GM19452 (cell line): ENCODE results near the gene TENM4.

Experiments used
- ATAC-seq: cut with Tn5 transposase; IDR thresholded peaks from one replicate; pipeline ENCODE4 v1.9.1; 2021; ENCODE audit not compliant: unreplicated experiment

TENM4 gene

DNA sequence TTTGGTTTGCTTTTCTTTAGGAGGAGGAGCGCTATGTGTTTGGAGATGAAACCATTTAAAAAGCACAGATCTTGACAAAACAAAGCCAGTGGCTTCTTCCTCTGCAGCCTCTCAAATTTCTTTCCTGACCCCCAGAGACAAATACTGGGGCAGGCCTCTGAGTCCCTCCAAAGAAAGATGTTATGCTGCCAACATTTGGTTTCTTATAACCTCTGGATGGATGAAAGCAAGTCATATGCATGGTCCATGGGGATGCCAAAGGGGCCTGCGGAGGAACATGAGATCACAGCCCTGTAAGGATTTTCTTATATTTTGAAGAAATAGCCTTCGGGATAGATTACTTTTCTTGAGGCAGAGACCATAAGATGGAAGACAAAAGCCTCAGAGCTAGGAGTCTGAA, 179.1 kb downstream of the TENM4 start:
- ATAC-seq, result no peak

DNA sequence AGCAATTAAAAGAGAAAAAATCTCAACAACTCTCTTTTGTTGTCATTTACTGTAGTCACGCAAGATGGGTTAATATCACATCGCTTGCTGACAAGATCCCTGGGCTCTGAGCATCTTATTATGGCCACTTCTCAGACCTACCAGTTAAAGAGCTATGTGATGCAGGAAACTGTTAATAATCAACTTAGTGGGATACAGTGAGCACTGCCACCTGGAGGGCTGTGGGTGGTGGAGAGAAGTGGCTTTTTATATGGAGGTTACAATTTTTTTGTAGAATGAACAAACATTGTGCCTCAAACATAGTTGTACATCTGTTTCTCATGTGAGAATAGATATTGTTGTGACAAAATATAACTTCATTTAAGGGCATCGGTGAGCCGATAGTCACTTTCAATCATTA, 181.0 kb downstream of the TENM4 start:
- no peak for ATAC-seq

DNA sequence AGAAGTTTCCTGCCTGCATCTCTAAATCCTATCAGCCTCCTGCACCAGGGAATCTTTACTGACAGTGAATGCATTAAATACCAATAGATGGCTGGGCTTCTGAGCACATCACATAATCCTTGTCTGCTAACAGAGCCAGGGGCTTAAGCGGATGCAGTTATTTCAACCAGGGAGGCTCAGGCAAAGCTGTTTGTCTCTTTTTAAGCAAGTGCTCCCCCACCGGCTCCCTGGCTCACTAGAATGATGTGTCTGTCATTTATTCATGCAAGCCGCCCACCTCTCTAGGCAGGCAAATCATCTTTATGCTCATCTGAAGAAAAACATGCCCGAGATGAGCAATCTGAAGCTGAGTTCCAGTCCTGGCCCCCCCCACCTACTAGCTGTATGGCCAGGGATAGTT, 182.3 kb downstream of the TENM4 start:
- ATAC-seq, result no peak

DNA sequence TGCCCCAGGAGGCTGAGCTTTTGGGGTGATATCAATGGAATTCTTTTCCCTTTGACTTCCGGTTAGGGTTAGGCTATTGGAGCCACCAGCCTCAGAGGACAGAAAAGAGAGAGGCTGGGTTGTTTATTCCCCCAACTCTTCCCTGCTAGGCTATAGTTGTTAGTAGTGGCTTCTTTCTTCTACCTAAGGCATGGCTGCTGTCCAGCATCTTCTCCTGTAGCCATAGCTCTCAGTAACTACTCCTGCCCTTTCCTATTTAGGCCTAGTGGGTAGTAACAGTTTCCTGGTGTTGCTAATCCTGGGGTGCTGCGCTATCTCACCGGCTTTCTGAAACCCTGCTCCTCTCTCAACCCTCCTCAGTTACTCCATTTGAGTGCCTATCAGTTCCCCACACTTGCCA, 184.9 kb downstream of the TENM4 start:
- no peak for ATAC-seq

DNA sequence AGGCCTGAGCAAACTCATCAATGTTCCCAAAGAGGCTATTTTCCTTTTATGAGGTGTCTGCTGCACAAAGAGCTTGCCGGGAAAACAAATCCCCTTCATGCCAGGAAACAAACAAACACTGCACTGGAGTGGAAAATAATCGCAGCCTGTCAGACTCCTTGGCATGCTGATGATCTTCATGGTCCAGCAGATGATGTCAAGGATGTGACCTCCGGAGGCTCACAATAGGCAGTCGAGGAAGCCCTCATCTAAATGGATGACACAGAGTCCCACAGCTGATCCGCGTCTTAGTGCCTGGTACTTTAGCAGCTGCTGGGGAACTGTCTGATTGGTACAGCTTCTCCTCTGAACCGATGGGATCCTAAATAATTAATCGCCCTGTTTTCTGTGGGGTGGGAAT, 187.6 kb downstream of the TENM4 start:
- ATAC-seq, result no peak

GRCh38 chr11:79249295-79249993, 191.4 kb downstream of the TENM4 start:
- no peak for ATAC-seq

- no peak for ATAC-seq
Measured at GRCh38 chr11:79244798-79245197, 196.0 kb downstream of the TENM4 start.

GRCh38 chr11:79244241-79244772, 196.5 kb downstream of the TENM4 start:
- no peak for ATAC-seq

- no peak for ATAC-seq
Measured at GRCh38 chr11:79243422-79244210, 197.2 kb downstream of the TENM4 start.

DNA sequence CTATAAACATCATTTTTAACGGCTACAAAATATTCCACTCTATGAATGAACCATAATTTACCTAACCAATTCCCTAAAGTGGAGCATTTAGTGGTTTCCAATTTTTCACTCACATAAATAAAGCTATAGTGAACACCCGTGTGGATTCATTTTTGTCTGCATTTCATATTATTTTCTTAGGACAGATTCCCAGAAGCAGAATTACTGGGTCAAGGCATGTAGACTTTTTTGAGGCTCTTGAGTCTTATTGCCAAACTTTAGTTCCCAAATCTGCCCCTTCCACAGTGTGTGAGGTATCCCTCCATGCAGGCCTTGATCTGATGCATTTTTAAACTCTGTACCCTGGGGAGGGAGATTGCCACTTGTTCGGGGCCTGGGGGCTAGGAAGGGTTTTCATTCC, 198.2 kb downstream of the TENM4 start:
- no peak for ATAC-seq

GRCh38 chr11:79241852-79242241, 199.0 kb downstream of the TENM4 start:
- no peak for ATAC-seq

GRCh38 chr11:79241205-79241851, 199.5 kb downstream of the TENM4 start:
- ATAC-seq, result no peak

GRCh38 chr11:79237703-79238102, 203.1 kb downstream of the TENM4 start:
- no peak for ATAC-seq

DNA sequence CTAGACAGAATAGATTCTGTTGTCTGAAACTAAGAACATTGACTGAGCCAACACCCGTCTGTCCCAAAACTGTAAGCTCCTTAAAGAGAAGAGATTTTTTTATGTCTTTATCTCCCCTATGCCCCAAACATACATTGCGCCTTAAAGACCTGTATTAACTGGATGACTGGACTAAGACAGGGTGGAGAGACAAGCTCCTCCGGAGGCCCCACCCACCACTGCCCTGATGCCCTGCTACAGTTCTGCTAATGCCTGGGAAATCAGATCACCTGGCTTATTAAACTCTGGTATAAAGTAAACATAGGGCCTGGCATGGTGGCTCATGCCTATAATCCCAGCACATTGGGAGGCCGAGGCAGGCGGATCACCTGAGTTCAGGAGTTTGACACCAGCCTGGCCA, 203.7 kb downstream of the TENM4 start:
- ATAC-seq, result no peak

DNA sequence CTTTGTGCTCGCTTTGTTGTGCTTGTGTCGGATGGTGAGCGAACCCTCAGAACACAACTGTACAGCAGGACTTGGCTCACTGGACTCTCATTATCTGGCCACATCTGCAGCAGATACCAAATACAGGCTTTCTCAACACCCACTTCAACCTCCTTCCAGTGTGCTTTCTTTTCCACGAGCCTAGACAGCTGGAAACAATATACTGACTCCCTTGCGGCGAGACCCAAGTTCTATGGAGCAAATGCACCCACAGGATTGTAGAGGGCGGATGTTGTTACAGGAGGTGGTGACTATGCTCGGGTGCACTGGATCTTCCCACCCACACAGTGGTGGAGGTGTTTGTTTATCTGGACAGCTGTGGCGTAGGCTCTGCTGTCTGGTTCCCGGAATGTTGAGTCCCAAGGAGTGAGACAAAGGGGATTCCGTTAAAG, 204.3 kb downstream of the TENM4 start:
- ATAC-seq, result no peak

DNA sequence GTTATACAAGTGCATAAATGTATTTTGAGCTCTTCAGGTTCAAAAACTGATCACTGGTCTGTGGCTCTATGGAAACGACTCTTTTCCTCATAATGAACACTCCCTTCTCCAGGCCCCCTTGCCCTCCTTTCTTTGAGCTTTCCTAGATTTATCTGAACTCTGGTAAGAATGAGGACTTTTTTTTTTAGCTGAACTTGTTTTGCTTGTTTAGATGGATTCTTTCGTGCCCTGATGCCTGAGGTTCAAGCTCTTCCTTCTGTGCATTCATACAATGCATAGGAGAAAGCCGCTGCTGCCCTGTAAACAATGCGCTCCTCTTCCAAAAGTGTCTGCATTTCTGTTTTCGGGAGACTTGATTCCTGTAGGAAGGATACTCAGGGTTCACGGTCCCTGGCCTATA, 205.1 kb downstream of the TENM4 start:
- ATAC-seq, result no peak

- no peak for ATAC-seq
Measured at GRCh38 chr11:79232346-79232745, 208.5 kb downstream of the TENM4 start.

GRCh38 chr11:79229047-79229446, 211.8 kb downstream of the TENM4 start:
- no peak for ATAC-seq

GRCh38 chr11:79227767-79228755, 212.8 kb downstream of the TENM4 start:
- ATAC-seq, result no peak

GRCh38 chr11:79227308-79227707, 213.5 kb downstream of the TENM4 start:
- ATAC-seq, result no peak

- no peak for ATAC-seq
Measured at GRCh38 chr11:79226126-79226525, 214.7 kb downstream of the TENM4 start.
